Keratinocyte (primary cell): ENCODE data around the gene ATPAF1.

Experiments used
- CTCF ChIP-seq, 3 experiments: IDR thresholded peaks in 1 of 3; conservative IDR thresholded peaks in 1 of 3; optimal IDR thresholded peaks in 1 of 3; 2 replicates in 2 of 3; 3 replicates in 1 of 3; pipeline versions ENCODE3 to v1.5.1; 2011; ENCODE audit warnings: low read length in 3 of 3, mild to moderate bottlenecking in 3 of 3, moderate library complexity in 2 of 3, control low read depth in 1 of 3, inconsistent platforms in 1 of 3; ENCODE audit not compliant: insufficient read depth in 2 of 3; ENCODE audit errors: extremely low read depth in 1 of 3
- EZH2 ChIP-seq: IDR thresholded peaks from one replicate; pipeline ENCODE4 v1.6.1; 2012; ENCODE audit warnings: inconsistent platforms, mild to moderate bottlenecking, low read length, moderate library complexity

- no peak for TF ChIP-seq CTCF (optimal IDR thresholded peaks at IDR 0.05 in 1 of 3, IDR thresholded peaks at IDR 0.05 in 1 of 3, conservative IDR thresholded peaks at IDR 0.05 in 1 of 3; ENCODE audit: extremely low read depth in 1 of 3, insufficient read depth in 2 of 3, low read length in 3 of 3)
- TF ChIP-seq EZH2, result no peak
Measured at GRCh38 chr1:46692811-46693770, 24.9 kb upstream of the ATPAF1 start.
